HepG2 (cell line): Measurements from ENCODE around the gene S100A10. TPM values are rescaled to one million over a fixed set of nuclear protein-coding genes. Genes with fewer than 3 reads are reported as not detected.

Experiments used
- FOXK1 ChIP-seq: sonication (generic); formaldehyde crosslinking; IDR thresholded peaks from 2 replicates; pipeline ENCODE4 v1.4.0; 2020; ENCODE audit warnings: low read depth, missing genetic modification reagents, borderline replicate concordance
- GATAD2A ChIP-seq: IDR thresholded peaks from 2 replicates; pipeline ENCODE4 v1.6.1; 2016
- GPN1 ChIP-seq: sonication (generic); formaldehyde crosslinking; IDR thresholded peaks from 2 replicates; pipeline ENCODE4 v1.5.1; 2020; ENCODE audit warnings: missing genetic modification reagents, borderline replicate concordance
- KLF13 ChIP-seq: sonication (generic); formaldehyde crosslinking; IDR thresholded peaks from 2 replicates; pipeline ENCODE4 v1.4.0; 2020; ENCODE audit warnings: mild to moderate bottlenecking, missing genetic modification reagents
- SIX4 ChIP-seq: sonication (generic); formaldehyde crosslinking; IDR thresholded peaks from 2 replicates; pipeline ENCODE4 v1.4.0; 2020; ENCODE audit warnings: missing genetic modification reagents
- TMF1 ChIP-seq: sonication (generic); formaldehyde crosslinking; IDR thresholded peaks from 2 replicates; pipeline ENCODE4 v1.8.1; 2022; ENCODE audit warnings: low read depth, missing genetic modification reagents
- ZBTB3 ChIP-seq: sonication (generic); formaldehyde crosslinking; IDR thresholded peaks from 2 replicates; pipeline ENCODE4 v1.4.0; 2020; ENCODE audit warnings: low read depth, mild to moderate bottlenecking, moderate library complexity, missing genetic modification reagents, borderline replicate concordance
- ZHX2 ChIP-seq, 2 experiments: sonication (generic) in 1 of 2; formaldehyde crosslinking in 1 of 2; IDR thresholded peaks; 2 replicates each; pipeline versions ENCODE4 v1.6.1 to v1.9.0; 2014 to 2022; ENCODE audit warnings: antibody characterized with exemption in 1 of 2, borderline replicate concordance in 1 of 2, inconsistent platforms in 1 of 2, low read depth in 1 of 2, missing genetic modification reagents in 1 of 2
- ZNF607 ChIP-seq: sonication (generic); formaldehyde crosslinking; IDR thresholded peaks from 2 replicates; pipeline ENCODE4 v1.5.1; 2020; ENCODE audit warnings: missing genetic modification reagents, mild to moderate bottlenecking, borderline replicate concordance
- polyA plus RNA-seq, 8 experiments: library from polyadenylated mRNA; depleted of rRNA in 3 of 8; stranded (reverse) in 7 of 8; unstranded in 1 of 8; fragments of >200 nt; fragmentation: Illumina TruSeq in 4 of 8; extraction: Trizol in 4 of 8; gene quantifications; 2 replicates each; pipeline versions ENCODE4 v1.2.1 to v1.2.3, GENCODE V29; 2011 to 2016; ENCODE audit warnings: low read depth in 4 of 8, missing spikeins in 1 of 8, mixed read lengths in 1 of 8; ENCODE audit not compliant: insufficient read depth in 1 of 8
- total RNA-seq, 5 experiments: library from RNA; depleted of rRNA; stranded (reverse); fragments of >200 nt; fragmentation: Illumina TruSeq; extraction: Trizol; gene quantifications; 2 replicates each; pipeline ENCODE4 v1.2.3, GENCODE V29; 2016; ENCODE audit warnings: low read depth in 1 of 5
- TF ChIP-seq, protein P1 (sequence below): sonication (generic); formaldehyde crosslinking; IDR thresholded peaks from 2 replicates; pipeline ENCODE4 v1.4.0; 2020; ENCODE audit warnings: missing genetic modification reagents

The S100A10 gene
- total and polyA plus RNA-seq, 2 of the 13 experiments (the other 11 are each of a cell fraction or from before 2014, with no cell fraction given) = 16.8 to 28.7 TPM

GRCh38 chr1:152036267-152037216, 42.9 kb upstream of the S100A10 start, which contains the start of gene S100A11 (continued):
- TF ChIP-seq, protein P1, sequence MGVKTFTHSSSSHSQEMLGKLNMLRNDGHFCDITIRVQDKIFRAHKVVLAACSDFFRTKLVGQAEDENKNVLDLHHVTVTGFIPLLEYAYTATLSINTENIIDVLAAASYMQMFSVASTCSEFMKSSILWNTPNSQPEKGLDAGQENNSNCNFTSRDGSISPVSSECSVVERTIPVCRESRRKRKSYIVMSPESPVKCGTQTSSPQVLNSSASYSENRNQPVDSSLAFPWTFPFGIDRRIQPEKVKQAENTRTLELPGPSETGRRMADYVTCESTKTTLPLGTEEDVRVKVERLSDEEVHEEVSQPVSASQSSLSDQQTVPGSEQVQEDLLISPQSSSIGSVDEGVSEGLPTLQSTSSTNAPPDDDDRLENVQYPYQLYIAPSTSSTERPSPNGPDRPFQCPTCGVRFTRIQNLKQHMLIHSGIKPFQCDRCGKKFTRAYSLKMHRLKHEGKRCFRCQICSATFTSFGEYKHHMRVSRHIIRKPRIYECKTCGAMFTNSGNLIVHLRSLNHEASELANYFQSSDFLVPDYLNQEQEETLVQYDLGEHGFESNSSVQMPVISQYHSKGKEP (CRISPR knock-in tag) = no peak
- TF ChIP-seq GPN1 (CRISPR knock-in tag) (no peak), FOXK1 (CRISPR knock-in tag) (no peak), ZBTB3 (no peak), KLF13 (CRISPR knock-in tag) (no peak), ZHX2 (IDR thresholded peaks at IDR 0.05; ENCODE audit: low read depth) (no peak), ZHX2 (CRISPR knock-in tag; IDR thresholded peaks at IDR 0.05; ENCODE audit: borderline replicate concordance) (no peak), GATAD2A (0 out of 2 replicates have a peak, but pooled peaks have one; percentile 19), SIX4 (CRISPR knock-in tag) (no peak), ZNF607 (CRISPR knock-in tag) (no peak), TMF1 (CRISPR knock-in tag) (no peak)
